Stimulated activated CD4-positive, alpha-beta T cell treated with anti-CD3 and anti-CD28 coated beads, Interleukin-4, amount 100 ng/mL, for 48 hours (primary cell): ENCODE data around the gene MBD4.
"Not testable (repeated sequence)": the region's sequence is repeated elsewhere in the genome, so short reads cannot be mapped to it uniquely, and the experiment has no call there.

Experiments
- DNase-seq, 2 donors: peaks; one replicate each; pipeline ENCODE4 v3.0.0-alpha.2; 2020; ENCODE audit warnings: low read depth in 2 of 2

Gene MBD4

DNA sequence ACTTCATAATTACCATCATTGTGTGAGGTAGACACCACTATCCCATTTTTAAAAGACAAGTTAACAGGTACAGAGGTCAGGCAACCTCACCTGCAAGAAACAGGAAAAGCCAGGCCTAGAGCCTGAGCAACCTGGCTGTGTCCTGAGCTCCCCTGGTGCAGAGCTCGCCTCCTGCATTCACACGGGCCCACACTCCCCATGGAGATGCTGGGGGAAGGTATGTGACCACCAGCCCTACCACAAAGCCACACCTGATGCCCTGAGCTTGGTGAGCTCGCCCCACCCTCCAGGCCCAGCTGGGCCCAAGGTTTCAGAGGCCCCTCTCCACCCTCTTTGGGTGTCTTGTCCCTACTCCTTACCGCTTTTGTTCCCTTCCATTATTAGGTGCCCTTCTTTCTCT, 10.1 kb downstream of the MBD4 start:
- no peak for DNase-seq

GRCh38 chr3:129429080-129429451, 10.7 kb downstream of the MBD4 start:
- DNase-seq = no peak

DNA sequence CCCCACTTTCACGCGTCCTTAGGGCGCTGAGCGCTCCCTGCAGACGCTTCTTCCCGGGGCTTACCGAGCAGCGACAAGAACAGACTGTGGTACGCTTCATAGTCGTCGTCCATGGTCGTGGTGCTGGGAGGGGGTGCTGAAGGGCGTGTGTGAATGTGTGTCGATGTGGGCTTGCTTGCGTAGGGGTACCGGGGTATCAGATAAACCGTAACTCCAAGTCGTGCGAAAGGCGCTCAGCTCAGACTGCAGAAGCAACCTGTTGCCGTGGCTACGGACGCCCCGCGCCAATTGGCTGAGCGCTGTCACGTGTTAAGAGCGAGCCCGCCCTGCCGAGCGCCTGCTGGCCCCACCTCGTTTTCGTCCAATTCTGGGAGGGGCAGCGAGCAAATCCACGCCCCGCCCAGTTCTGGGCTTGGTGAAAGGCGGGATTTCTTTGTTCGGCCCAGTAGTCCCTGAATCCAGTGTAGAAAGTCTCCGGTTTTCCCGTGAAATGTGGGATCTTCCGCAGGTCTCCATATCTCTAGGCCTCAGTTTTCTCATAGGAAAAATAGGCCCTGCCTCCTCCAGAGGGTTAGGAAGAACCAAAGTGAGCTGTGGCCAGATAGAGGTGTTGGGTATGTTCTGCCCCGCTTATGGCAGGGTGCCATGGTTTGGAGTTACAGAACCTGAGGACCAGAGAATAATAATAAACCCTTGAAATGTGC, 11.2 kb downstream of the MBD4 start, which contains the start of gene EFCAB12:
EFCAB12 (minus strand) TSS at position 261 of the 704 bp plus-strand sequence; CDS start at position 113, 148 bp downstream.
- DNase-seq = peak; percentile 86 to 87

GRCh38 chr3:129428007-129428375, 11.8 kb downstream of the MBD4 start:
- no peak for DNase-seq

DNA sequence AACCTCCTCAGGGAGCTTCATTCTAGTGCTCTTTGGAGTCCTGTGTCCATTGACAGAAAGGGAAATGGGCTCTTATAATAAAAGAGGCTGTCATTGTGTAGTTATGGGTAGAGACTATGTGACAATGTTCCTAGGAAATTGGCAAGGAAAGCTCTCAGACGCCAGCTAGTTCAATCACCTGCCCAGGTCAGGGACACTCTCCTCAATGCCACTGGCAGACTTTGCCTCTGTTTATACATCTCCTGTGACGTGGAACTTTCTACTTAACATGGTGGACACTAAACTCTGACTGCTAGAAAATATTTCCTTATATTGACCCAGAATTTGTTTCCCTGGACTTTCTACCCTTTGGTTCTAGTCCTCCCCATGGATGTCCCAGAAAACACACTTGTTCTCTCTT, 14.1 kb downstream of the MBD4 start:
- DNase-seq = no peak

- DNase-seq = no peak
Observed at GRCh38 chr3:129425213-129425612, 14.5 kb downstream of the MBD4 start.

- no peak for DNase-seq
Observed at GRCh38 chr3:129424185-129424841, 15.4 kb downstream of the MBD4 start.

DNA sequence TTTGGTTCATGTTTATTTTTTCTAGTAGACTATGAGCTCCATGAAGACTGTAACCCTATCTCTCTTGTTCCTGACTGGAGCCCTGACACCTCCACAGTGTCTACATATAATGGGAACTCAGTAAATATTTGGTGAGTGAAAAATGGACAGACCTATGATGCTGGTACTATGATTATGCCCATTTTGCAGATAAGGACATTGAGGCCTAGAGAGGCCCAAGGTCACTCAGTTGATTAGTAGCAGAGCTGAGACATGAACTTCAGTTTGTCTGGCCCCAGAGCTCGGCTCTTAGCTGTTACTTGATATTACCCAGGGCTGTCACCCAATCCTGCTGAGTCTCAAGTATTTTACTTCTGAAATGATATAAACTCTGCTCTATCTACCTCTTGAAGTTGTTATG, 16.9 kb downstream of the MBD4 start:
- no peak for DNase-seq

DNA sequence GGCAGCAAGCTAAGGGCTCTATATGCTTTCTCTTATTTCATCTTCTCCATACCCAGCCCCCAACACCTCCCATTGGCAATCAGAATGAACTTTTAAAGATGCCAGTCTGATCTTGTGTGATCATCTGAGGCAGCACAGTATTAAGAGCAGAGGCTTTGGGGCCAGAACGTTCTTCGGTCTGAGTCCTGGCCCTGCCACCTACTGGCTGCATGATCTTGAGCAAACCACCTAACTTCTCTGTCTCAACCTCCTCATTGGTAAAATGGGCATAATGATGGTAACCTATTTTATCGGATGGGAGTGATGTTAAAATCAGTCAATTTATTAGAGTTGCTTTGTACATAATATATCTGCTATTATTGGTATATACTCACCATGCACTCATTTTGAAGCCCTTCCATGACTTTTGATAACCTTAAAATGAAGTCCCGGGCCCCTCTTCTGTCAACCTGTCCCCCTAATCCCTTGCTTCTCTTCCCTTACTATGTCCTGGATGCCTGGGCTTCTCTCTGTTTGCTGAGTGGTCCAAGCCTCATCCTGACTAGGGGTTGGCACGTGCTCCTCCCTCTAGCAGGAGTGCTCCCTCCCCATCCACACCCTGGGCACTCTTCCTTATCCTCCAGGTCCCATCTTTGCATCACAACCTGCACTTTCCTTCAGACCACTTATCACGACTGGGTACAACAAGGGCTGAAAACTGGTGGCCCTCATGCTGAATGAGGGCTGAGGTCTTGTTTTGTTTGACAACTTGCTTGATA, 17.6 kb downstream of the MBD4 start:
- DNase-seq = no peak

DNA sequence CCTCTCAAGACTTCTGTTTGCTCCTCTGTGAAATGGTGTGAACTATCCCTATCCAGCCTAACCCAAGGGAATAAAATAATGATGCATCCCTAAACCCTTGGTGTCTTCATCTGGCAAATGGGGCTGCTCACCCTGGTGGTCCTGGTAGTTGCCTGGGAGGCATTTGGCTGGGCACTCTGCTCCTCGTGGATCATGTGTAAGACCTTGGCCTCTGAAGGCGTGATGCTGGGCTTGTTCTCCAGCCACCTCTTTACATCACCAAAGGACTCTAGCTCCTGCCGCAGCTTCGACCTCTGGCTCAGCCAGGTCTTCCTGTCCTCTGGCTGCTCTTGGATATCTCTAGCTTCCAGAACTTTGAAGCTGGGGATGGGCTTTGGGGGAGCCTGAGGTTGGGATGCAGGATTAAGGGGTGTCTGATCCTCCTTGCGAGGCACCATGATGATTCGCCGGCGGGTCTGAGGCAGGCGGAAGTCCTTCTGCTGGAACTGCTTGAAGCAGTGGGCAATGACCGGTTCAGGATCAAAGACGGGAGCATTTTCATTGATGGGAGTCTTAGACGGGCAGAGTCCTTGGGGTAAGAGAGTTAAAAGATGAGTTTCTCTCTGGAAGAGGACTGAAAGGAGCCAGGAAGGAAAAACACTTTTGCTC, 18.4 kb downstream of the MBD4 start:
- no peak for DNase-seq

DNA sequence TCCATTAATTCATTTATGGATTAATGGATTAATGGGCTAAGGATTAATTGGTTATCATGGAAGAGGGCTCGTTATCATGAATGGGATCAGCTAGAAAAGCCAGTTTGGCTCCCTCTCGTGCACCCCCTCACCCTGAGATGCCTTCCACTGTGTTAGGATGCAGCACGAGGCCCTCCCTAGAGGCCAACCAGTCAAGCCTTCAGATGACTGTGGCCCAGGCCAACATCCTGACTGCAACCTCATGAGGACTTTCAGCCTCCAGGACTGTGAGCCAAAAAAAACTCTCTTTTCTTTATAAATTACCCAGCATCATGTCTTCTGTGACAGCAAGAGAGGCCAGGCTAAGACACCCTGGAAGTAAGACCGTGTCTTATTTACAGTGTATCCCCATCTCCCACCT, 20.3 kb downstream of the MBD4 start:
- DNase-seq = no peak

GRCh38 chr3:129418041-129418973, 21.4 kb downstream of the MBD4 start:
- no peak for DNase-seq

DNA sequence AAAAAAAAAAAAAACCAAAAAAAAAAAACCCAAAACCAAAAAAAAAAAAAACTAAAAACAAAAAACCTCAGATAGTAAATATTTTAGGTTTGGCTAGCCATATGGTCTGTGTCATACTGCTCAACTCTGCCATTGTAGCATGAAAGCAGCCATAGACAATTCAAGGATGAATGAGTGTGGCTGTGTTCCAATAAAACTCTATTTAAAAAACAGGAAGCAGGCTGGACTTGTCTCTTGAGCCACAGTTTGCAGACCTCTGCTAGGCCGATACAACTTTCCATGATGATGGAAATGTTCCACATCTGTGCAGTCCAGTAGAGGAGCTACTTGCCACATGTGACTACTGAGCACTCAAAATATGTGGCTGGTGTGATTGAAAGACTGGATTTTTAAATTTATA, 22.4 kb downstream of the MBD4 start:
- no peak for DNase-seq

- no peak for DNase-seq
Observed at GRCh38 chr3:129416415-129416814, 23.3 kb downstream of the MBD4 start.

DNA sequence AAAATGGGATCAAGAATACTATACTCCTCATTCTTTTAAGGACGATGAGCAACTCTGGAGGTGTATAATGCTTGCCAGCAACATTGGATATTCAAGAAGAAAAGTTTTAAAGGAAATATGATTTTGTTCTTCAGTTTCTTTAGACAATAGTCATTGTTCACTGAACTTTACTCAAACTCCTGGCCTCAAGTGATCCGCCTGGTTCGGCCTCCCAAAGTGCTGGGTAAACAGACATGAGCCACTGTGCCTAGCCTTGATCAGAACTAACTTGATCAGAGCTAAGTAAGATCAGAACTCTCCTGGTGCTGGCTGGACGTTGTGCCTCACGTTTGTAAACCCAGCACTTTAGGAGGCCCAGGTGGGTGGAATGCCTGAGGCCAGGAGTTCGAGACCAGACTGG, 23.9 kb downstream of the MBD4 start:
- DNase-seq = no peak

DNA sequence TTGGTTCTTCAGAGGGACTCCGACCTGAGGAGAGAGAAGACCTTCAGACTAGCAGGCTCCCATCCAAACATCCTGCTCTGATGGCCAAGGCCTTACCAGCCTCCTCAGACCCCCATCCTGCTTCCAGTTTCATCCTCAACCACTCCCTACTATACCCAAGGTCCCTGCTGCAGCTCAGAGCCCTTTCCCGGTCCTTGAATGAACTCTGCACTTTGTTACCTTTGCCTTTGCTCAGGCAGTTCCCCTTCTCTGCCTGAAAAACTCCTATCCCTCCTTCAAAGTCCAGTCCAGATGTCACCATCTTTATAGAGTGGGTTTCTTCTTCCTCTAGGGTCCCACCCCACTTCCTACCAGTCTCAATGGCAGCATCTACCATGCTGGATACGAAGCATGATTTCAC, 24.4 kb downstream of the MBD4 start:
- DNase-seq = no peak

DNA sequence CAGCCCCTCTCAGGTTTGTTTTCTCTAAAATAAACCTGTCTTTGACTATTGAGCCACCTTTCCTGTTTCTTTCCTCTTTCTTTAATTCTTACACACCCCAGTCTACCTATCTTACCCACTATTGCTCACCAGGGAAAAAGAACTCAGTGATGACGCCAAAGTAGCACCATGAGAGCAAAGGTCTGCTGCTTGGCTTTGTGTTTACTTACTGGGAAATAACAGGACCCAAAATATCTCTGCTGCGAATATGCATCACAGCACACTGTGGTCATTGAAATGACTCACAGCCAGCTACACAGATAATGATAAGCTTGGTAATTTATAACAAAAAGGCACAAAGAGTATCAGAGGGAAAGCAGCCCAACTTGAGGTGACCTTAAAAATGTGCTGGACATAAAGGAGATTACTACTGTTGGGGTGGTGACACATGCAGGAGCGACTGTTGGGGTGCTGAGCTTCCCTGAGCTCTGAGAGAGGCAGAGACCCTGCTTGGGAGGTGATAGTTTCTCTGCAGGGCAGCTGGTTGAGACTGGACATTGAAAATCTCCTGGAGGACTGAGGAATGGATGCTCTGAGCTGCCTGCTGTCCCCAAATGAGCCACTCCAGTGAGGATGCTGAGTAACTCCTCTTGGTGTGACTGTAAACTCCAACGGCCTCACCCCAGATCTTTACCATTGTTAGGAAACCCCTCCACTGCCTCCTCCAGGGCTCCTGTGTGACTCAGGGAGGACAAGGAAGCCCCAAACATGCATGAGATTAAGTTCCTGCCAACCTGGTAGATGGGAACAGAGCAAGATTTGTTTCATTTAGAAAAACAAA, 25.9 kb downstream of the MBD4 start:
- DNase-seq = no peak

DNA sequence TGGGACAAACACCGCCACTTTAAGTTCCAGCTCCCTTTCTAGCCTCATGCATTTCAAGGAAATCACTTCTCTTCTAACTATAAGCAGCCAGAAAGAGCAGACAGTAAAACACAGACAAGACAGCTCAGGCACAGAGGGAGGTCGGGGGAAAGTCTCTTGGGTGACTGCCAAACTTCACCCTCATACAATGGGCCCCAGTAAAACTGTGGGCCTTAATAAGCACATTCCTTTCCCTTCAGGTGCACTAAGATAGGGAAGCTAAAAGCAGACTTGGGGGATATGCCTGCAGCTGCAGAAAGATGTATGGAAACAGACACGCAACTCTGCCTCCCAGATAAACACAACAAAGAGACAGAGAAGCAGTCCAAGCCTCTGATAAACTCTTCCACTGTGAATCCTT, 26.5 kb downstream of the MBD4 start:
- not testable (repeated sequence) for DNase-seq

GRCh38 chr3:129412542-129413198, 27.1 kb downstream of the MBD4 start:
- no peak for DNase-seq

GRCh38 chr3:129410971-129411370, 28.8 kb downstream of the MBD4 start:
- DNase-seq = no peak
